Measurements from ENCODE around the gene RBM11.
"Not testable (repeated sequence)": the region's sequence is repeated elsewhere in the genome, so short reads cannot be mapped to it uniquely, and the experiment has no call there.

The RBM11 gene, protein sequence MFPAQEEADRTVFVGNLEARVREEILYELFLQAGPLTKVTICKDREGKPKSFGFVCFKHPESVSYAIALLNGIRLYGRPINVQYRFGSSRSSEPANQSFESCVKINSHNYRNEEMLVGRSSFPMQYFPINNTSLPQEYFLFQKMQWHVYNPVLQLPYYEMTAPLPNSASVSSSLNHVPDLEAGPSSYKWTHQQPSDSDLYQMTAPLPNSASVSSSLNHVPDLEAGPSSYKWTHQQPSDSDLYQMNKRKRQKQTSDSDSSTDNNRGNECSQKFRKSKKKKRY

DNA sequence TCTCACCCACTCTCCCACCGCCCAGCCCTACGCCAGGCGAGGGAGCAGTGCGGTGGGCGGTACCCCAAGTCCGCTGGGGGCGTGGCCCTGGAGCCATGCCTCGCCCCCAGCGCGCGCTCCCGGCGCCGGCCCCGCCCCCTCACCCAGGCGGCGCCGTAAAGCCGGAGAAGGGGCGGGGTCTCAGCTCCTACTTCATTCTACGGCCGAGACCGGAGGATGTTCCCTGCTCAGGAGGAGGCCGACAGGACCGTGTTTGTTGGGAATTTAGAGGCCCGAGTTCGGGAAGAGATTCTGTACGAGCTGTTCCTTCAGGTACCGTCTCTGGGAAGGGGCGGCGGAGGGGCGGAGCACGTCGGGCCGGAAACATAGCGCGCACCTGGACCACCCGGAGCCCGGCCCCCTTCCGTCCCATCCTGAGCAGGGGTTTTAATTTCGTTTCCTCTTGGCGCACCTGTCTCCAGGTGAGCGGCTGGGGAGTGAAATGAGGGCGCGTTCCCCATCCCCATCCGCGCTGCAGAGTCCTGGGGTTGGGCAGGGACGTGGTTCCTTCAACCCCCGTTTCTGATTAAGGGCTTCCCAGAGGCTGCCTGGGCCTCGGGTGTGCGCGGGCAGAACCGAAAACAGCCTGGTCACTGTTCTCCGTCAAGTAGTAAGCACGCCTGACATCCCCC, at the start of gene RBM11:
Gene RBM11, plus strand, starts transcription at position 187 of the 671 bp plus-strand sequence. Its CDS starts 30 bp downstream, at position 217.
- peak; percentile 93 for DNase-seq

DNA sequence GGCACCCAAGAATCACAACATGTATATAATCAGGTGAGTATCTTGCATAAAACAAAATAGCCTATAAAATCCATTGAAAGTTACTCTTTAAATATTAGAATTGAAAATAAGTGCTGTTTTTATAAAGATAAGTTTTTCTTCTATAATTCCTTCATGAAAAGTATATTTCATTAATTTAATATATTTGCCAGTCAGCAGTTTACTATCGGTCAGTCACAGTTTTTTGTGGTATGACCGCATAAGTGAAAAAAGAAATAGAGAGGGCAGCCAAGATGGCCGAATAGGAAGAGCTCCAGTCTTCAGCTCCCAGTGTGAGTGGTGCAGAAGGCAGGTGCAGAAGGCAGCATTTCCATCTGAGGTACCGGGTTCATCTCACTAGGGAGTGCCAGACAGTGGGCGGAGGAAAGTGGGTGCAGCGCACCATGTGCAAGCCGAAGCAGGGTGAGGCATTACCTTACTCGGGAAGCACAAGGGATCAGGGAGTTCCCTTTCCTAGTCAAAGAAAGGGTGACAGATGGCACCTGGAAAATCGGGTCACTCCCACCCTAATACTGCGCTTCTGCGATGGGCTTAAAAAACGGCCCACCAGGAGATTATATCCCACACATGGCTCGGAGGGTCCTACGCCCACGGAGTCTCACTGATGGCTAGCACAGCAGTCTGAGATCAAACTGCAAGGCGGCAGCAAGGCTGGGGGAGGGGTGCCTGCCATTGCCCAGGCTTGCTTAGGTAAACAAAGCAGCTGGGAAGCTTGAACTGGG, 49.3 kb upstream of the RBM11 start:
- not testable (repeated sequence) for DNase-seq

DNA sequence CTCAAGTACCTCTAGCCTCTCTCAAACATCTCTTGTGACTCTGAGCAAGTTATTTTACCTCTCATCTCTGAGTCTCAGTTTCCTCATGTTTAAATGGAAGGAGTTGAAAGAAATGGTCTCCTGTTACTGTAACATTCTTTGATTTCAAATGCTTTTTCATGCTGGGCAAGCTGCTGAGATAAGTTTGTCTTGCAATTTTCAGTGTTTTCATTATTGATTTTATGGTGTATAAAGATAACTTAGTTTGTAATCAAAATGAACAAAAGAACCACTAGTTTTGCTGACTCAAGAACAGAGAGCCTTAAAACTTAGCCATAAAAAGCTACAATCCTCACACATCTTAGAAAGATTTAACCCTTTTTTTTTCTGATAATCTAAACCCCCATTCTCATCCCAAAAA, 9.7 kb upstream of the RBM11 start:
- no peak for DNase-seq

DNA sequence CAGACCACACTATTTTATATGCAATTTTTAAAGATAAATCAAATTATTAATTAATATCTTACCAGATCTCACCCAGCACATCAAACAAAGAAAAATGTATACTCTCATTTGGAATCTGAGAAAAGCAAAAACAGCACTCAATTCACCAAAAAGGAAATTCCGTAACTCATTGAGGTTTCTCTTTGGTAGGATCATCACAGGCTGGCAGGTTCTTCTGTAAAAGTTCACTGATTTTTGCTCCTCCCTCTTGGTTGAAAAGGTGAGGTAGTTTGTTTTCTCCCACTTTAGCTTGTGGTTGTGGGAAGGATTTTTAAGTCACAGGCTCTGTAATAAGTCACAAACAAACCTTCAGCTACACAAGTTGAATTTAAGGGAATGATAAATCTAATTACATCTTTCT, 5.2 kb upstream of the RBM11 start, which contains the start of gene LIPI:
Gene LIPI, minus strand, starts transcription at position 218 of the 400 bp plus-strand sequence. Its CDS starts 110 bp downstream, at position 108.
- no peak for DNase-seq

DNA sequence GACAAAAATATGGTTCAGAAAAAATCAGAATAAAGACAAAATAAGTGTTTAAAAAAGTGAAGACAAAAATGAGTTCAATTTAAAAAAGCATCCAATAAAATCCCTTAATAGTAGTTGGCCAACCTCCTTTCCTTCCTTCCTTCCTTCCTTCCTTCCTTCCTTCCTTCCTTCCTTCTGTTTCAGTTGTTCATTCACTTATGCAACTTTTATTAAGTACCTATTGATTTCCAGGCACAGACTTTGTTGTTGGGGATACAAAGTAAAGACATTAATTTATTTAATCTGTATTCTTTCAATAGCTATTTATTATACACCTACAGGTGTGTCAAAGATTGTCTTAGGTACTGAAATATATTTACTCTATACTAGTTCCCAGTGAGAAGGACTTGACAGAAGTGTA, 2.8 kb upstream of the RBM11 start:
- no peak for DNase-seq

DNA sequence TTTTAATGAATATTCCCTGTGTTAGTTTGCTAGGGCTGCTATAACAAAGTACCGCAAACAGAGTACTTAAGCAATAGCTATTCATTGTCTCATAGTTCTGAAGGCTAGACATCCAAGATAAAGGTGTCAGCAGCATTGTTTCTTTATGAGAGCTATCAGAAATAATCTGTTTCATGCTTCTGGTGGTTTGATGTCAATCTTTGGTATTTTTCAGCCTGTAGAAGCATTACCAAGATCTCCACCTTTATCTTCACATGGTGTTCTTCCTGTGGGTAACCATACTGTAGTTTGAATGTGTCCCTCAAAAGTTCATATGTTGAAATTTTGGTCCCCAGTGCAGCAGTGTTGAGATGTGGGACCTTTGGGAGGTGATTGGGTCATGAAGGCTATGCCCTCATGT, 7.4 kb downstream of the RBM11 start:
- no peak for DNase-seq

DNA sequence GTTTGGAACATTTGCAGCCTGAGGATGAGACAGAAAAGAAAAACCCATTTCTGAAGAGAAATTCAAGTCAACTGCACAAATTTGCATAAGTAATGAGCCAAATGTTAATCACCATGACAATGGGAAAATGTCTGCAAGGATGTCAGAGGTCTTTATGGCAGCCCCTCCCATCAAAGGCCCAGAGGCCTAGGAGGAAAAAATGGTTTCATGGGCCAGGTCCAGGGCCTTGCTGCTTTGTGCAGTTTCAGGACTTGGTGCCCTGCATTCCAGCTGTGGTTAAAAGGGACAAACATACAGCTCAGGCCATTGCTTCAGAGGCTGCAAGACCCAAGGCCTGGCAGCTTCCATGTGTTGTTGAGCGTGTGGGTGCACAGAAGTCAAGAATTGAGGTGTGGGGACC, 13.4 kb downstream of the RBM11 start:
- DNase-seq, result no peak

DNA sequence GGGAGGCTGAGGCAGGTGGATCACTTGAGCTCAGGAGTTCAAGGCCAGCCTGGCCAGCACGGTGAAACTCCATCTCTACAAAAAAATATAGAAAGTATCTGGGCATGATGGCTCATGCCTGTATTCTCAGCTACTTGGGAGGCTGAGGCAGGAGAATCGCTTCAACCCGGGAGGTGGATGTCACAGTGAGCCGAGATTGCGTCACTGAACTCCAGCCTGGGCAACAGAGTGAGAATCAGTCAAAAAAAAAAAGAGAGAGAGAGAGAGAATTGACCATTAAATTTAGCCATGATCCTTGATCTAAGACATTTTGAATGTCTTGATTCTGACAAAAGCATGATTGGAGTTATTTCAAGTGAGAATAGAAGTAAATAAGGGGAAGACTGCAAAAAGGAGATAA, 19.1 kb downstream of the RBM11 start:
- DNase-seq, result no peak

DNA sequence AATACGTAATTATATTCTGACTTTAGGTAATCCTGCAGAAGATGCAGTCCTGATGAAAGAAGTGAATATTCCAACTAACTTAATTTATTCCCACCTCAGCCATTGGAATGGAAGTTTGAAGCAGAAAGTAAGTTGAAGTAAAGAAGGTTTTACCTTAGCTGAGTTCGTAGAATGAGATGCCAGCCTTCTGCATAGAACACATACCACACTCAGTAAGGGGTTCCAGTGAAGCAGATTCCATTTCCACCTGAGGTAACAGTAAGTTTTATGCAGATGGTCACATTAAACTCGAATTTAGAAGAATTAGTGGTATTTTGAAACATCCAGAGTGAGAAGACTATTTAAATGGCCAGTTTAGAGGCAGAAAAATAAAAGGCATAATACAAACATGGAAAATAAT, 20.2 kb downstream of the RBM11 start:
- no peak for DNase-seq

DNA sequence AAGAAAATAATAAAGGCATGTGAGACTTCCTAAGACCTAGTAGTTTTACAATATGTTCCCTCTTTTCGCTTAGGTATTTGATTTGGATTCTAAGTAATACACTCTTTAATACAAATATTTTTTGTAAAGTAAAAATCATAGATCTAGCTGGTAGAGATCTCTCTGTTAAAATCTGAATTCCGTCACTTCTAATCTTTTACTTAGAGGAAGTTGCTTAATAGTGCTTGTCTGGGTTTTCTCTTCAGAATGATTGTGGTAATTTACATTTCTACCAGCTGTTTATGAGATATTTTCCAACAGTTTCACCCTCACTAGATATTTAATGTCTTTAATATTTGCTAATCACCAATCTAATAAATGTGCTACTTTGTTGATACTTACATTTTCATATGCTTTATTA, 23.3 kb downstream of the RBM11 start:
- DNase-seq, result no peak

DNA sequence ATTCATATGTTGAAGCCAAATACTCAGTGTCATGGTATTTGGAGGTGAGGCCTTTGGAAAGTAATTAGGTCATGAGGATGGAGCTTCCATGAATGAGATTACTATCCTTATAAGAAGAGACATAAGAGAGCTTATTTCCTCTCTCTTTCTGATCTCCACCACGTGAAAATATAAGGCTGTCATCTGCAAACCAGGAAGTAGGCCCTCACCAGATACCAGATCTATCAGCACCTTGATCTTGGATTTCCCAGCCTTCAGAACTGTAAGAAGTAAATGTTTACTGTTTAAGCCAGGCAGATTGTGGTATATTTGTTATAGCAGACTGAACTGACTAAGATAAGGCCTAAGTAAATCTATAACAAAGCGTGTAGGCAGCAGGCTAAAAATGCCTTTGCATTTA, 25.3 kb downstream of the RBM11 start:
- DNase-seq, result no peak

DNA sequence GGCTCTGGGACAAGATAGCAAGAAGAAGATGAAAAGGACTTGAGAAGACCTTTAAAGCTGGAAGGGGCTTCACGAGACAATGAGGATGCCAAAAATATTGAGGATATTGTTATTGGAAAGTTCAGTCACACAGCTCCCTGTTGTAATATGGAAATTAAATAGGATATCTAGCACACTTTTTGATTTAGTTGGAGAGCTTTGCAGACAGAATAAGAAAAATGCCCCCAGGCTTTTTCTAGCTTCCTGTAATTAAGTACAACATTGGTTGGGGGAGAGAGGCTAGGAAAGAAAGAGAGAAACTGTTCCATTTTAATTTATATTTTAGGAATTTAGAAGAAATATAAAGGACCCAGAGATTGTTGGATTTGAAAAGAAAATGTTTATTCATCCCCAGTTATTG, 27.5 kb downstream of the RBM11 start:
- no peak for DNase-seq

DNA sequence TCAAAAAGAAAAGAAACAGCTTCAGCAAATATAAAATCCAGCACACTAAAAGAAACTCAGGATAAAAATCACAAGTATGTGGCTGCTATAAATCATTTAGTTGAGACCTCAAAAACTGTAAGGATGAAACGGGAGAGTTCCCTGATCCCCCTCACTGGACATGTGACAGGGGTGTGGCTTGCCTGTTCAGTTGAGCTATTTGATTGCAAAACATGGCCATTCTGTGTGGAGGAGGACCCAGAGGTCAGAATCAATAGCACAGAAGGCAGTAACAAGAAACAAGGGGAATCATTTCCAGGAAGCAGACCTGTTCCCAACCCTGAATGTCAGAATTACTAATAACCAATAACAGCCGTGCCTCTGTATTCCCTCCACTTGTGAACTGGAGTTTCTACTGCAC, 27.9 kb downstream of the RBM11 start:
- no peak for DNase-seq

DNA sequence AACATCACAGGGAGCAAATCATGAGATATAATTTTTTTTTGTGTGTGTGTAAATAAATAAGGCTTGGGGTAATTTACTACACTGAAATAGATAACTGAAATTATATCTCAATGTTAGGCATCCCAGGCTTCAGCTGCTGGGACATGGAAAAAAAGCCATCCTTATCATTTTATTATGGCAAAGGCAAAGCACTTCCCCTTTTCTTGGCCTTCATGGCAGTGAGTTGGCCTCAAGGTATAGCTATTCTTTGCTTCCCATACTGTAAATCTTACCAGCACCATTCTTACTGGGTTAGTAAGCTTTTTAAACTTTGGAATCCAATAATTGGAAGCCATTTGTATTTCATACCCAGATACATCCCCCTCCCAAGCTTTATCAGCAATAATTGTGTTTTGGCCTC, 29.0 kb downstream of the RBM11 start:
- DNase-seq, result no peak

DNA sequence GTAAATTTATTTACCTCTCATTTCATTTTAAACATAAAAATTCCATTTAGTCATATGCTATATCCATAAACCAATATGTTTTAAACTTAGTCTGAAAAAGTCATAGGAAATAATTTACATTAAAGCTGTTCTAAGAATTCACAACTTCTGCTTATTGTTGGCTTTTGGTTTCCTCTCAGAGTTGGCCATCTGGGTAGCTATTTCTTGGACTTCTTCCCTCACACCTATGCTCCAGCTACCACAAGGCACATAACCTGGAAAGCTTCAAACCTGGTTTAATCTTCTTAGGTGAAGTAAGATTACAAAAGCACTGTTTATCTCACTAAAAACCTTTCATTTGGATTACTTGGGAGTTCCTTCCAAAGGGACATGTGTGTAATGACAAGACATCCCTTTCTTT, 29.8 kb downstream of the RBM11 start:
- no peak for DNase-seq

DNA sequence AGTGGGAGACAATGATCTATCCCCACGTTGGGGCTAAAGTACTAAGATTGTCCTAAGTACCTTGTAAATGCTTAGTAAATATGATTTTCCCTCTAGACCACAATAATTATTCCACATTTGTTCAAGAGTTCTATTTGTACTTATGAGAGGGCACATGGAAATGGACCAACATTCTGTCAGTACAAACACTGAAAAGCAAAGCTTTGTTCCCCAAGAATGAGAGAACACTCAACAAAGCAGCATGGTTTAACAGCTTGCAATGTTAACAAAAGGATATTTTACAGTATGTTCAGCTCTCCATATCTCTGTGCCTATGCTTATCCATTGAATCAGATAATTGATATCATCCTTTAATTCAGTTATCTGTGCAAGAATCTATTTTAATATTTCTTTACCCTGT, 35.4 kb downstream of the RBM11 start:
- DNase-seq, result no peak

DNA sequence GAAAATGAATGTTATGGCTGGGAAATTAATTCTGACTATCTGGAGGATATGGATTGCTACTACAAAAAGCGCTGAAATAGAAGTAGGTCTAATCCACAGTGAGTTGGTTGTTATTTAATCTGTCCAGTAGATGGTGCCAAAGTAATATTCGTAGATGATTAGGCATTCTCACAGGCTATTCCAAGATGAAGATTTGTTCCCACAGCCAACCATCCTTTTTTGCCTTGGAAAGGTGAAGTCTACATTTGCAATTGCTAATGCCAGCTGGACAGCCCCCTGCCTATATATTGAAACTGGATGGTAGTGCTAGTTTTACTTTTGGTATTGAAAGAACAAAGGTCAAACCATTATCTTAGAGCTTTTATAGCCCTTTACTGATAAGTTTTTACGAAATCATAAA, 43.8 kb downstream of the RBM11 start:
- peak; percentile 83 for DNase-seq

DNA sequence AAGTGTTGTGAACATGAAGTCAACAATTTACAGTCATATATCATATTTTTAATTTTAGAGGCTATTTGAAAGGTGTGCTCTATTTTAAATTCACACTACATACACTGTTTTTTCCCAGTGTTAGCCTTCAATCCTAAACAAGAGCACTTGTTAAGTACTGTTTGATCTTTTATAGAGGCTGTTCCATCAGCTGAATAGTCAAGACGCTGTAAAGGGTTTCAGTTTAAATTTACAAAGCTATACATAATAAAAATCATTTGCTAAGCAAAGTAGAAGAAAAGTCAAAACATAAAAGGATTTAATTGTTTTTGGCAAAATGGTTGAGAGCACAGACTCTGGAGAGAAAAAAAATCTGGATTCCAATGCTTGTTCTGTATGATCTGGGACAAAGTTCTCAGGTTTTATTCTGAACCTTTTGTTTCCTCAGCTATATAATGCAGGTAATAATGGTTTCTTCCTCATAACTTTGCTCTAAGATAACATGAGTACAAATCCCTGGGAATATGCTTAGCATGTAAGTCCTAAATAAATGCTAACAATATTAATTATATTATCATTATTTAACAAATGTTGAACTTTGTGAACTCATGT, 44.3 kb downstream of the RBM11 start:
- DNase-seq, result no peak

DNA sequence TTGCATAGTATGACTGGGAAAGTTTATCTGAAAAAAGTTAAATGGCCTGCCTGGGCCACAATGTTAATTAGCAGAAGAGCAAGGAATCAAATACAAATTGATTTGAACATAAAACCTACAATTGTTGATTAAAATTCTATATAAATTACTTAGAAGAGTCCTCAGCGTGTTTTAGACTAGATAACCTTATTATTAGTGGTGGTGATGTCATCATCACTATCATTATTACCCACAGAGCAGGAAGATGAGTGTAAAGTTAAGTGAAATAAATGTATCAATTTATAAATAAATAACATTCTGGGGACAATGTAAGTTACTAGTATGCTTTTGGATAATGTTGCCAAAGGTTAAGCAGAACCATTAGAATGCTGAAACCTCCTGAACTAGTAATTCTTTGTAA, 46.1 kb downstream of the RBM11 start:
- DNase-seq, result no peak

DNA sequence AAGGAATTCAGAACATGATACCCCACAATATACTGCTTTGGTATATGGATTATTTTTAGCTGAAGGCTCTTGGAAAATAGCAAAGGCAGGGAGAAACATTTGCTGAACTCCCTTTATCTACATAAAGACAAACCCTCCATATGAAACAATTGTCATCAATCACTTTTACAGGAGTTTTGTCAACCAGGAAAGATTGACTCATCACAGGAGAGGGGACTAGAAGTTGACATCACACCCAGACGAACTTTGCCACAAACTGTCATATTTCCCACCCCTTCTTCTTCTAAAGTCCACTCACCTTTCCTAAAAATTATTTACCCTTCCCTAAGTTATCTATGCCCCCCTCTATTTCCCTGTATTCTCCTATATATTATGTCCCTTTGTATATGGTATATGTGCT, 47.9 kb downstream of the RBM11 start:
- no peak for DNase-seq

DNA sequence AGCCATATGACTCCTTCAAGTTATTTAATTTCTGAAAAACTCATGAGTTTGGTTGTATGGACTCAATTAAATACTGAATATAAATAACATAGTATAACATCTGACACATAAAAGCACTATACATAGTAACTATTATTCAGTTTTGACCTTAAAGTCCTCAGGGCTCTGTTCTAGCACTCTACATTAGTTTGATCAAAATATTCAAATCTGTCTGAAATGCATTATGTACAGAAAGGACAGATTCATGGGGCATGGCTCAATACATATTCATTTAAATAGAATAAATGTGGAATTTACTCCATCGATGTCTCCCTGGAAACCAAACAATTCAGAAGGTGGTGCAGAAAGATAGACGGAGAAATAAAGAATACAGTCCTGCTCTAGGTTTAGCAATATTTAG, 49.1 kb downstream of the RBM11 start:
- DNase-seq, result no peak

DNA sequence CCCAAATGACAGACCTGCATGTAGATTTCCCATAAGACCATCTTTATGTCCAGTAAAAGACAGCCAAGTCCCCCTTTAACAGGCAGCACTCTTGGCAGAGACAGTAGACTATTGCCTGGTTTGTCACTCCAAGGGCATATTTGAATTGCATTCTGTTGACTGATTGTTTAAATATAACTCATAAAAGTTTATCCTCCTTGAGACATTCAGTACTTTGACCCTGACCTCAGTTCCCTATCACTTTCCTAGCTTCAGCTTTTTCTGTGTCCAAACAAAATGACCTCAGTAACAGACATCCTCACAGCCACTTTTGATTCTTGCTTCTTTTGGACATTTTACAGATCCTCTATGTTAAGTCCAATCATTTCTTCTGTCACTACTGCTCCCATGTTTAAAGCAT, 51.1 kb downstream of the RBM11 start:
- DNase-seq, result no peak

DNA sequence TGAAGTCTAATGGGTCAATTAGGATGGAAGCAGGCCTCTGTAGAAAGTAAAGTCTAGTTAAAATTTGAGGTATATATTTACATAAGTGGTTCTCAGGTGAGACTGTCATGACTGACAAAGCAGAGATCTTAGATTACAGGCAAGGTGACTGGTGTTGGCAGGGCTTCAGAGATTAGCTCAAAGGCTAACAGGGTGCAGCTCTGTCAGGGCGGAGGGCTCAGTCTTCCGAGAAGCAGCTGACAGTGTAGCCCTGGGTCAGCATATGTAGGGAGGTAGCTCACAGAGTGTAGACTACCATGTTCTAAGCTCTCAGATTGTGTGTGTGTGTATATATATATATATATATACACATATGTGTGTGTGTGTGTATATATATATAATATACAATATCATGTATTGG, 54.7 kb downstream of the RBM11 start:
- no peak for DNase-seq

DNA sequence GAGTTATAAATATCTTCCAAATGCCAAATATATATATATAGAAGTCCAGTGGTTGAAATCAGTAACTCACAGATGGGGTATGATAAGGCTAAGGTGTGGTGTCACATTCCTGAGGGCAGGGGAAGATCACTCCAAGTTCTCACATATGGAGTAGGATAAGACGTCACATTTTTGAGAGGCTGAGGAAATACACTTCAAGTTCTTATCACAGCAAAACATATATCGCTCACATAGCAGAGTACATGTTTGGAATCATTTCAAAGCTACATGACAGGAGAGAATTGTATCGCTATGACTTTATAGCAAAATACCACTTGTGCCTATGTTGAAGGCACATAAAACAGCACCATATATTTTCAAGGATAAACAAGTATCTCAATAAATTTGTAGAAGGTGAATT, 55.1 kb downstream of the RBM11 start:
- no peak for DNase-seq
